NCI-H2196 treated with DMSO at 0.1 percent for 48 hours (cell line): ENCODE measurements around the gene AGRP.
A peak's percentile ranks its signal among the peaks of the same experiment; 100 is the strongest.
"Not testable (repeated sequence)": the region's sequence is repeated elsewhere in the genome, so short reads cannot be mapped to it uniquely, and the experiment has no call there.

Experiments used
- DNase-seq: peaks from one replicate; lab custom pipeline; 2025; ENCODE audit not compliant: unreplicated experiment; lab: John Stamatoyannopoulos, UW

The AGRP gene

DNA sequence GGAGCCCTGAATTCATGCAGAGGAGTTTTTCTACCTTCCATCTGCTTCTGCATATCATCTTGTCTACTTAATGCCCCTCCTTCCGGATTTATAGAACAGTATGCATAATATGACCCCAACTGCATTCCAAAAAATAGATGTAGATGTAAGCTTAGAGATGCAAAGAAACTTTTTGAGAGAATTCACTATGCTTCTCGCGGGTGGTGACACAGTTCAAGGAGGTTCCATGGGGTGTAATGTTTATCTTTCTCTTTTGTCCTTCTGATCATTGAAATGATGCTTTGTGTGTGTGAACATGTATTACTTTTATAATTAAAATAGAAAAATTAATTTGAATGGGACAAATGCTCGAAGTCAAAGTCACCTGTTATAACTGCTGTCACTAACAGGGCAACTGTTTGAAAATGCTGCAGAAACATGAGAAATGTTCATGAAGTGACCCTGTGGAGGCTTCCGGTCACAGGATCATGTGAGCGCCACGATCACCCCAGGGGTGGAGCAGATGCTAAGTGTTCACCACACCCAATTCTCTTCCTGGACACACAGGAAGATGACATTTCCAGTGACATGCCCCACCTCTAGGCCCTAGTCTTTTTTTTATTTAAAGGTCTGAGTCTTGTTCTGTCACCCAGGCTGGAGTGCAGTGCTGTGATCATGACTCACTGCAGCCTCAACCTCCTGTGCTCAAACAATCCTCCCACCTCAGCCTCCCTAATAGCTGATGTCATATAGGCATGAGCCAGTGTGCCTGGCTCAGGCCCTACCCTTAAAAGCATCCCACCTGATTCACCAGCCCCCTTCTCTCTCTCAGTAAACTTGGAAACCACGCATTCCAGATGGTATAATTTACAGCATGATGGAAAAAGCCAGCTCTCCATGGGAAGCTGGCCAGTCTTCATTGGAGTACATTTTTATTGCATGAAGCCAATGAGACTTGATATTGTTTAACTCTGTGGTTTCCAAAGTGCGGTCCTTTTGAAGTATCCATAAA, 21.0 kb upstream of the AGRP start:
- DNase-seq, result no peak

DNA sequence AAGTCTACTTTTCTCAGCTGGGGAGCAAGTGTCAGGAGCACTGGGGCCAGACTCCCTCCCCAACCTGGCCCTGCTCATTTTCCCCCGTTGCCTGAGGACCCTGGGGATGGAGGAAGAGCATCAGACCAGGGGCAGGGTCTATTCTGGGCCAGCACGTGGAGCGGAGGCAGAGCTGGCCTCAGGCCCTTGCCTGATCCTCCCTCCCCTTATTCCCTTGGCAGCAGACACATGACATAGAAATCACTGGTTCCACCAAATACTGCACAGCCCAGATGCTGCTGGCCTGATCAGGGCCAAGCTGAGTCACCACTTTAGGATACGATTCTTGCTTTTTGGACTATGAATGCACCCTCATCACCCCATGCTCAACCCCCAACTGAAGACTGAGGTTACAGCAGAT, 15.8 kb upstream of the AGRP start:
- no peak for DNase-seq

DNA sequence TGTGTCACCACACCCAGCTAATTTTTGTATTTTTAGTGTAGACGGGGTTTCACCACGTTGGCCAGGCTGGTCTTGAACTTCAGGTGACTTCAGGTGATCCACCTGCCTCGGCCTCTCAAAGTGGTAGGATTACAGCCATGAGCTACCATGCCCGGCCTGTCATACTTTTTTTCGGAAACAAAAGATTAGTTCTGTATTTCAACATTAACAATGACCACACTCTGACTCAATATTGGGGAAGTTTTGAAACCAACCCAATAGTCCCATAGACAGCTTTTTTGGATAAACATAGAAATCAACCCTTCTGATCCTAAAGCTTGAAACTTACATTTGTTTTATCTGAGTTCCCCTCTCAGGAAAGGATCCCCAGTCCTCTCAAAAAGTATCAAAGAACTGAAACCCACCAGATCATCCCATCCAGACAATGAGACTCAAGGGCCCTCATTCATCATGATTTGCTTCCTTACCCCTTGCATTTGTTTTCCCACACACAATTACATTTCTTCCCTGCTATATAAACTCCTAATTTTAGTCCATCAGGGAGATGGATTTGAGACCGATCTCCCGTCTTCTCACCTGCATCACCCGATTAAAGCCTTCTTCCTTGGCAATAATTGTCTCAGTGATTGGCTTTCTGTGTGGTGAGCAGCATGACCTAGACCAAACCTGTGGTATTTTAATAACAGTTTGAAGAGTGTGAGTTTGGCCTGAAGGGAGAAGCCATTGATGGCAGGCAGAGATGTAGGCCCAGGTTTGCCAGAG, 7.2 kb upstream of the AGRP start:
- no peak for DNase-seq

DNA sequence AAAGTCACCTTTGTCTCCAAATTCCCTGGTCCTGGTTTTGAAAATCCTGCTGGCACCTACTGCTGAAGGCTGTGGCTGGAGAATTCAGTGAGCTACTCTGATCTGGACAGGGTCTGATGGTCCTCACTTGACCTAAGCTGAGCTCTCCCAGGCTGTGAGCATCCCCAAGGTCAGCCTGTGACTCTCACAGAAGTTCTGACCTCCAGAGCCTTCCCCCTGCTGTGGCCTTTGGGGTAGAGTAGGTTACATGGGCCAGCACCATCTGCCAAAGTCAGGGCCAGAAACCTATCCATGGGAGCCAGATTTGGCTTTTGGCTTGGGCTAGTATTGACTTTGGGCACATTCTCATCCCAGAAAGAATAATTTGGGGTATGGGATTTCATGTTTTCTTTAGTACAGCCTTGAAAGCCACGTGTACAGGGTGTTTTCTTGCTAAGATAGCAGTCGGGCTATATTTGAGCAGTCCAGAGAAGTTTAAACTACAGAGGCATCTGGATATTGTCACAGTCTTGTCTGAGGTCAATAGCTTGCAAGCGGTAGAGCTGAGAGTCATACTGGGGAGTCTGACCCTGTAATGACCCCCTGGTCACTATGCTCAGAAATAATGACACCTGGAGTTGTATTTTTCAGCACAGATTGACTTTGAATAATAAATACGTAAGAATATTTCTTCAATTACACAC, 6.2 kb upstream of the AGRP start:
- no peak for DNase-seq

DNA sequence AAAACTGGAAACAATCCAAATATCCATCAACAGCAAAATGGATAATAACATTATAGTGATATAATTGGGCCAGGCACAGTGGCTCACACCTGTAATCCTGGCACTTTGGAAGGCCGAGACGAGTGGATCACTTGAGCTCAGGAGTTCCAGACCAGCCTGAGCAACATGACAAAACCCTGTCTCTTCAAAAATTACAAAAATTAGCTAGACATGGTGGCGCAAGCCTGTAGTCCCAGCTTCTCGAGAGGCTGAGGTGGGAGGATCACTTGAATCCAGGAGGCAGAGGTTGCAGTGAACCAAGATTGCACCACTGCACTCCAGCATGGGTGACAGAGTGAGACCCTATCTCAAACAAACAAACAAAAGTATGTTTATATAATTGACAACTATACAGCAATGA, 4.2 kb upstream of the AGRP start:
- DNase-seq, result not testable (repeated sequence)

DNA sequence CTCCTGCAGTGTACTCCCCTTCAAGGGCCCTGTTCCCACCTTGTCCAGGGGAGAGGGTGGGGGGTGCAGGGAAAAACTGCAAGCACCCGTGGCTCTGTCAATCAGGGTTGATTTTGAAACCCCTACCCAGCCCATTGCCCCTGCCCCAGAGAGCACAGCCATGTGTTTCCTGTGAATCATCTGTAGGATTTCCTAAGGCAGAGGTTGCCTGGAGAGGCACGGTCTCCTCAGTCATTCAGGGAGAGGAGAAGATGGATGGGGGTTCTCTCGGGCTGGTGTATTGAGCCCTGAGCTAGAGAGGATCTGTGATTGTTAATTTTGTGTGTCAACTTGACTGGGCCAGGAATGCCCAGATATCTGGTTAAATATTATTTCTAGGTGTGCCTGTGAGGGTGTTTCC, 3.5 kb upstream of the AGRP start:
- DNase-seq, result no peak

DNA sequence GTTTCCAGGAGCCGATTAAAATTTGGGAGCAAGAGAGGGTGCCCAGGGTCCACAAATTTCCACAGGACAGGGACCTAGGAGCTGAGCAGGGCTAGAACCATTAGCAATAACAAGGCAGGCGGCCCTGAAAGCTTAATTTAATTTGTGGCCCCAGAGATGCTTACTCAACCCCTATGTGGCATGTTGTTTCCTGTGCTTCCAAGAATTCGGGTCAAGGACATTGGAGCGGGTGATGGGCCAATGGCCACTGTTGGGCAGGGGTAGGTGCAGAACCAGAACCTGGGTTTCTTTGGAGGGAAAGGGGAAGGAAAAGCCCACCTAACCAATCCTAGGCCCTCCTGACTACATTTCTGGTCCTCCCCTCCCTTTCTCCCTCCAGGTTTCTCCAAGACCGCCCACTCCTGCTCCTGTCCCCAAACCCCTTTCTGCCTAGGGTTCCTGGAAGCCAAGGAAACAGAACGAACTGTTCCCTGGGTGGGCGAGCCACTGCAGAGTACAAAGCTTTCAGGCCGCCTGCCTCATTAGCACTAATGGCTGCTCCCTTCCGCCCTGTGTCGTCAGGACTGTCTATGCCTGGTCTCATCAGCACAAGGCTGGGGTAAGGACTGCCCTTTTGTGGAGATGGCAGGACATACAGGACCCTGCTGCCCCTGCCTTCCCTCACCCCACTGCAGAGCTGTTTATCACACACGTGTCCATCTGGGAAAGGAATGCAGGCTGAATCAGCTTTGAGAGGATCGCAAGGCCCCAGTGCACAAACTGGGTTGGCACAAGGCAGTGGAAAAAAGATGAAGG, 581 bp upstream of the AGRP start:
- no peak for DNase-seq

DNA sequence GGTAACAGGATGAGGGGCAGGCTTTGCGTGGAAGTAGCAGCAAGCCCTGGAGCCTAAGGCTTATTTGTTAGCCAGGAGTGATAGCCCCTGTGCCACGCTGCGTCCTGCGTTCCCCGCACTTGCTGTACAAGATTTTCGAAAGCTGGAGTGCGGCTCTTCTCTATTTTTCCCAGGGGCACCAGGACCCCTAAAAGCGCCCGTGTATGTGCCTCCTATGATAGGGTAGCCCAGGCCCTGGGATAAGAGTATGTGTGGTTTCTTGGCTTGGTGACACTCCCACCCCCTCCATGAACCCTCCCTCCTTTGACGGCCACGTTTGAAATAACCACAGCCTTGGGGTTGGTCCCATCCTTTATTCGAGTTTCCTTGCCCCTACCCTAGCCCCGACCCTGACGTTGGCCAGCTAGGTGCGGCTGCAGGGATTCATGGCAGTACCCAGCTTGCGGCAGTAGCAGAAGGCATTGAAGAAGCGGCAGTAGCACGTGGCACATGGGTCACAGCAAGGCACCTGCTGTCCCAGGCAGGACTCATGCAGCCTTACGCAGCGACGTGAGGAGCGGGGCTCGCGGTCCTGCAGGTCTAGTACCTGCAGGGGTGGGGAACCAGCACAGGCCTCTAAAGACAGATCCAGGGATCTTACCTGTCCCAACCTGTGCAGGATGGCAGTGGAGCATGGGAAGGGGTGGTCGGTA, 968 bp downstream of the AGRP start:
- DNase-seq, result no peak

DNA sequence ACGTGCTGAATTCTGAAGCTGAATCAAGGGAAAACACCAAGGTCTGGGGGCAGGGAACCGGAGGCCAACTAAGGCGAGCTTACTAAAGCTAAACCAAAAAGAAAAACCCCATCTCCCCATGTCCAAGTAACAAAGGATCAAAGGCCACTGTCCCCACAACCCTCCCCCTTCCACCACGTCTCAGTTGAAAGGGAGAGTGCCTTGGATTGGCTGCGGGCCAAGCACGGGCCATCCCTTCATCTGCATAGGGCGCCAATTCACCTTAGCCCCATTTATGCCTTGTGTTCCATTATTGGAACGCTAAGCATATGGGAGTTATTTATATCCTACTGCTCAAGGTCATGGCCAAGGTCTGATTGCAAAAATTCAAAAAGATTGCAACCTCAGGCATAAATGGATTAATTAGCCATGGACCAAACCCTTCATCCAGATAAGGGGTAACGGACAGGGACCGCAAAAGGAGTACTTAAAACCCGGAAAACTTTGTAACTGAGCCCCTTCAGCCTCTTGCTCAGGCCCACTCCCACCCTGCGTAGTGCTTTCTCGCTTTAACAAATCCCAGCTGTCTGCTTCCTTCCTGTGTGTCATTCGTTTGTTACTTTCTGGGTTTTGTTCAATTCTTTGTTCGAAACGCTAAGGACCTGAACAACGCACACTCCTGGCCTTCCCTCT, 1.6 kb downstream of the AGRP start:
- no peak for DNase-seq

DNA sequence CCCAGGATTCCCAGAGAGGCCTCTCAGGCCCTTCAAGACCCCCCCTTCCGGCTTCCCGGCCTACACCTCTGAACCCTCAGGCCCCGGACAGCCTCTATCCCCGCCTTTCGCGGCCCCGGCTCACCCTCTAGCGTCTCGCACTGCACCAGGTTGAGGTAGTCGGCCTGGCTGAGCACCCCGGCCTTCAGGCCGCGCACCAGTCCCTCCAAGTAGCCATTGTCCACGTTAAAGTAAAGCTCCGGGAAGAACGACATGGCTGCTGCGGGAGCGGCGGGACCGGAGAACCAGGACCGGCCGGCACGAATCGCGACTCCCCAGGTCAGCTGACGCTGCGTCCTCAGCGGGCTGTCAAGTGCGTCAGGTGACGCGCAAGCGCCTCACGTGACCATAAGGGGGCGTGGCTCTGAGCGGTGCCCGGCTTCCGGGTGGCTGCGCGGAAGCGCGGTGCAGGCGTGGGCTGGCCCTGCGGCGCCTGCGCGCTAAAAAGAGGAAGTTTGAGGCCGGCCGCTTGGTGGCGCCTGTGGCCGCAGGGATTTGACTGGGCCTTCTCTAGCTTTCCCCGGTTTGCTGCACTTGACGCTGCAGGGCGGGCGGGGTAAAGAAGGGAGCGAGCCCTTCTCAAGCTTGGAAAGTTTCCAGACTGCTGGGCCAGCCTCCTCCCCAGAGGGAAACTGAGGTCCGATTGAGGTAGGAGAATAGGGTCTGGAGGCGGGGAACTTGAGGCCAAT, 2.4 kb downstream of the AGRP start, which contains the start of gene ATP6V0D1:
Gene ATP6V0D1, minus strand, starts transcription at position 325 of the 728 bp plus-strand sequence. Its CDS starts 71 bp downstream, at position 254.
- peak; percentile 69 for DNase-seq

DNA sequence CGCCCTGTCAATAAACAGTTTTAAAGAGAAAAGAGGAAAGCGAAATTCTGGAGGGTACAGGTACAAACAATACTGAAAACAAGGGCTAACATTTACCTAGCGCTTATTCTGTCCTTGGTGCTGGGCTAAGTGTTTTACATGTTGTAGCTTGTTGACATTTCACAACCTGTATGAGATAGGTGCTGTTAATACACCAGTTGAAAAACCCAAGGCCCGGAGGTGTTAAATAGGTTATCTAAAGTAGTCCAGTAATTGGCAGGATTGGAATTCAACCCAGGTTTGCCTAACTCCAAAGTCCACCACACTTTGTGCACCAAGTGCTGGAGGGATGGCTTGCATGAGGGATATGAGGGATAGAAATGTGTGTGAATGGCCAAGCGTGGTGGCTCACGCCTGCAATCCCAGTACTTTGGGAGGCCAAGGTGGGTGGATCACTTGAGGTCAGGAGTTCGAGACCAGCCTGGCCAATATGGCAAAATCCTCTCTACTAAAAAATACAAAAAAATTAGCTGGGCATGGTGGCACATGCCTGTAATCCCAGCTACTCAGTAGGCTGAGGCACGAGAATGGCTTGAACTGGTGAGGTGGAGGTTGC, 5.3 kb downstream of the AGRP start:
- DNase-seq, result no peak

DNA sequence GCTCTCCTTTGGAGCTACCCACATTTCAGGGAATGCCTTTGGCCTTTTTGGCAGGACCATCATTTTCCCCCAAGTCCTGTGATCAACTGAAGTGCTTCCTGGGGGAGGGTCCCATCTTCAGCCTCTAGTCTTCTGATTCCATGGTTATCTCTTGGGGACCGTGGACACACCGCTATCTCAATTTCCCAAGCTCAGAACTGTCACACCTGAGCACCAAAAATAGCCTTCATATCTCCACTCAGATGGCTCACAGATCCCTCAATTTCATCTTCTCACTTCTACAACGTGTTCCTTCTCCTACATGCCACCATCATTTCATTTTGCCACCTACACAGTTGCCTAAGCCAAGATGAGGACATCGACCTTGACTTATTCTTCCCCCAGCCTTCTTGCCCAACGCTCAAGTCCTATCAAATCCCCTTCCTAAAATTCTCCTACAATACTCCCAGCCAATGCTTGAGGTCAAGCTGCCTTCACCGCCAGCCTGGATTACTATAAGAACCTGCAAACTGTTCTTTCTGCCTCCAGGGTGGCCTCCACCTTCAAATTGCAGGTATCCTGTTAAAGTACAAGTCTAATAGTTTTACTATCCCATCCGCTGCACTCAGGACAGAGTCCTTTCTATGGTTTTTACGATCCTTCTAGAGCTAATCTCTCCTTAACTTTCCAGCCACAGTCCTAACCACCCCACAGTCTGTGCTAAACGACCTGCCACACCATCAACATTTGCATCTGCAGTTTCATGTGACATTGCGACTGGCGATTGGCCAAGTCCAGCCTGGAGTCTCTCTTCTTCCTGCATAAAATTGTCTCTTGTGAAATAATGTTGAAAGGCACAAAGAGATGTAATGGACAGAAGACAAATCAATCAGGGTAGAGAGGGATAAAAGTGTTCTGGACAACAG, 8.5 kb downstream of the AGRP start:
- DNase-seq, result no peak

DNA sequence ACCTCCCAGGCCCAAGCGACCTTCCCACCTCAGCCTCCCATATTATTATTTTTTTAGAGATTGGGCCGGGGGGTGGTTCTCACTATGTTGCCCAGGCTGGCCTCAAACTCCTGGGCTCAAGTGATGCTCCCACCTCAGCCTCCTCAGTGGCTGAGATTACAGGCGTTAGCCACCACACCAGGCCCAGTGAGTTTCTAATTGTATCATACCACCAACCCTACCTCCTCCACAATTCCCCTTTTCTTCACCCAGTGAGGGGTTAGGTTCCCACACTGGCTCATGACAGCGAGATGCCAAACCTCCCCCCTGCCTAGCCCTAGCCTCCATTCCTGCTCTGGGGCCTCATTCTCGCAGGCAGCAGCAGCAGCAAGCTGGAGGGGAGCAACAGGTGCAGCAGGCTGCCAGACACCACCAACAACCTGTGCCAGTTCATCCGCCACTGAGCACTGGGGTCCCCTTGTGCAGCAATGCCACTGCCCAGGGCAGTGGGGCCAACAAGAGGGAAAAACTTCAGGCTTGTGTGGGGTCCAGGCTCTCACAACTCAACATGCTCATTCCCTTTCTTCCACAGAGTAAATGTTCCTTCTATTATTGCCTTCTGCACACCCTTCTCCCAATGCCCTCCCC, 11.5 kb downstream of the AGRP start:
- DNase-seq, result no peak

DNA sequence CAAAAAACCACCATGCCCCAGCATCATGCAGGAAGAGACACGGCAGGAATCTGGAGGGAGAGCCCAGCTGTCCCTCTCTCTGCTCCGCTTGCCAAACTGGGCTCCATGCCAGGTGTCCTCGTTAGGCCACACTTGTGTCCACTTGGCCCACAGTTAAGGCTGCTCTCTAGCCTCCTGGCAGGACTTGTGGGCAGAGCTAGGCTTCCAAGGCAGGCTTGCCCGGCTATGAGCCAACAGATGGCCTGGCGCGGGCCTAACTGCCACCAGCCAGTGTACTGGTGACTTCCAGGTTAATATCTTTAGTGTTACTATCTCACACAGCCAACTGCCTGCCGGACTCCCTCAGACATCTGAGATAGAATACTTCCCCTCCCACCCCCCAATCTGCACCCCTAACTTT, 13.0 kb downstream of the AGRP start:
- peak; percentile 55 for DNase-seq

DNA sequence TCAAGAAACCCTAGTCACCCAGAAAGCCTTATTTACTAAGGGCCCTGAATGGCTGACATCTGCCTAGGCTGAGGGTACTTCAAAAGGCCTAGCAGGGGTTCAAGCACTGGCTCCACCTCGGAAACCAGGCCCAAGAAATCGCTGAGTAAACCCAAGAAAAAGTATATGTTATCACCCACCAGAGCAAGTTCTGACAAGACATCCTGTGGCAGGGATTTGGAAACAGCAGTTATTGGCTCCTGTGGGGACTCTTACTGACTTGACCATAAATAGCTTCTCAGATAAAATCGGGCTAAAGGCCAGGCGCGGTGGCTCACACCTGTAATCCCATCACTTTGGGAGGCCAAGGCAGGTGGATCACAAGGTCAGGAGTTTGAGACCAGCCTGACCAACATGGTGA, 14.6 kb downstream of the AGRP start:
- no peak for DNase-seq

DNA sequence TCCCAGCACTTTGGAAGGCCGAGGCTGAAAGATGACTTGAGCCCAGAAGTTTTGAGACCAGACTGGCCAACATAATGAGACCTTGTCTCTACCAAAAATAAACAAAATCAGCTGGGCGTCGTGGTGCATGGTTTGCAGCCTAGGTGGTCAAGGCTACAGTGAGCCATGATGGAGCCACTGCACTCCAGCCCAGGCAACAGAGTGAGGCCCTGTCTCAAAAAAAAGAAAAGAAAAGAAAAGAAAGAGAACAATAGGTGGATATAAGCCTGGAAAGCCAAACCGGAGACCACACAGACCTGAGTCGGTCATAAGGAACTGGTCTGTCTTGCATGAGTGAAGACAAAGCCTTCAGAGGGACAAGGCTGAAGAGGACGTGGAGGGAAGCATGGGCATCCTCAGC, 16.8 kb downstream of the AGRP start:
- no peak for DNase-seq

DNA sequence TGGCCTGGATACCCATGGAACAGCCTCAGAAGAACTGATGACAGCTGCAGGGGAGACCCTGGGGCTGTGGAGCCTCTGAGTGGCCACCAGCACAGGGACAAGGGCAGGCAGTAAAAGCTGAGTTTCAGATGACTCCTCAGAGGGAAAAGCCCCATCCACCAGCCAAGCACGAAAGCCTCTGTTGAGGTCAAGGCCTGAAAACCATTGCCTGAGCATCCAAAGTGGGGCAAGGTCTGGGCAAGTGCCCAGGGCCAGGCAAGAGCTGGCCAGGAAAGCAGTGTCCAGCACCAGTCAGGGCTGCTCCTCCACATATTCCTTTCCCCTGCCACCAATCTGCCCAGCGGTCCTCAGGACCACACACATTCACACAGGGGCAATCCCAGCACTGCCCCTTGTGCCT, 18.8 kb downstream of the AGRP start:
- DNase-seq, result no peak
